ENCODE data around the gene PRPF6. TPM values are rescaled to one million over a fixed set of nuclear protein-coding genes. Genes with fewer than 3 reads are reported as not detected.
A peak's percentile ranks its signal among the peaks of the same experiment; 100 is the strongest.

PRPF6 gene
- total and polyA plus RNA-seq, 2 donors (not counting 1 experiment from before 2014, with no cell fraction given), result 31.7 to 82.9 TPM

- peak overlapping the region; percentile 83 for H3K9ac ChIP-seq (ENCODE audit: low read length)
- H3K4me1 Mint-ChIP-seq, result peaks cover 45% of the 10 kb centered on the region
These were observed 83.3 kb downstream of the PRPF6 start for GRCh38 chr20:64064145-64064698.

More at GRCh38 chr20:64064145-64064698, 83.3 kb downstream of the PRPF6 start:
- no peak for TF ChIP-seq CTCF (IDR thresholded peaks at IDR 0.05)
- TF ChIP-seq EZH2 (IDR thresholded peaks at IDR 0.05; ENCODE audit: borderline replicate concordance, insufficient read depth, low read depth, low read length, poor library complexity, severe bottlenecking), result no peak
- CTCF ChIA-PET, result interaction anchor here (0.7 to 3.2 kb wide), 4 partner anchors 10 to 24 kb away, joined by 3 to 12 read pairs (median 4); partner anchors contain the start of genes LKAAEAR1 and RGS19
- no peak for DNase-seq
- H3K4me3 ChIP-seq (ENCODE audit: control extremely low read depth in 1 of 5, extremely low read depth in 1 of 5, insufficient read depth in 1 of 5, low read depth in 2 of 5, low read length in 4 of 5), result peak overlapping the region in 1 of 5 experiments; percentile 79
- H3K27me3 Mint-ChIP-seq, result no peaks in the 10 kb centered on the region
- 77% methylated on average over 10 of the region's 12 CpGs for WGBS (ENCODE audit: insufficient coverage)
- peak overlapping the region; percentile 84 for H3K27ac Mint-ChIP-seq
- H3K9me3 Mint-ChIP-seq (ENCODE audit: insufficient read depth), result no peaks in the 10 kb centered on the region
- H3K4me2 ChIP-seq (replicated peaks; ENCODE audit: low read depth, low read length, poor library complexity, severe bottlenecking), result peak overlapping the region; percentile 98
- no peaks in the 10 kb centered on the region for H3K9me3 ChIP-seq (ENCODE audit: control extremely low read depth in 1 of 3, control insufficient read depth in 2 of 3, insufficient read depth in 1 of 3, low read length in 2 of 3)
- POLR2A ChIA-PET, result interaction anchor here (0.8 to 4.2 kb wide), 4 partner anchors 14 to 46 kb away, joined by 3 to 55 read pairs (median 3); partner anchors contain the start of genes OPRL1 and RGS19
- H3K79me2 ChIP-seq (ENCODE audit: control insufficient read depth, insufficient read depth, low read length), result peaks cover 18% of the 10 kb centered on the region
- H2AFZ ChIP-seq (ENCODE audit: insufficient read depth, low read depth, low read length, poor library complexity, severe bottlenecking), result no peak overlapping the region
- peaks cover 6% of the 10 kb centered on the region for H4K20me1 ChIP-seq (ENCODE audit: control insufficient read depth, insufficient read depth, low read length, poor library complexity, severe bottlenecking)
- no peak overlapping the region for H3K27ac ChIP-seq (ENCODE audit: low read length in 2 of 2)
- no peak for ATAC-seq (ENCODE audit: low read depth)
- no peaks in the 10 kb centered on the region for H3K36me3 ChIP-seq (replicated peaks in 1 of 2; ENCODE audit: control extremely low read depth in 1 of 2, control insufficient read depth in 1 of 2, extremely low read depth in 1 of 2, insufficient read depth in 2 of 2, low read length in 1 of 2)
- no peaks in the 10 kb centered on the region for H3K27me3 ChIP-seq (replicated peaks in 1 of 4; ENCODE audit: control extremely low read depth in 1 of 4, control insufficient read depth in 3 of 4, insufficient read depth in 4 of 4, low read length in 3 of 4)
- peaks cover 49 to 67% of the 10 kb centered on the region in 2 donors for H3K4me1 ChIP-seq (ENCODE audit: control insufficient read depth in 2 of 2, insufficient read depth in 2 of 2, low read length in 2 of 2)
- peak overlapping the region; percentile 88 for H3K4me3 Mint-ChIP-seq
- intact Hi-C loops (cut with micrococcal nuclease), result loop anchor here (5.0 kb wide), 2 partner anchors 357 to 407 kb away; partner anchors contain the start of genes ARFRP1, RTEL1 and ZGPAT
